ENCODE data around the gene PCNP.

DNA sequence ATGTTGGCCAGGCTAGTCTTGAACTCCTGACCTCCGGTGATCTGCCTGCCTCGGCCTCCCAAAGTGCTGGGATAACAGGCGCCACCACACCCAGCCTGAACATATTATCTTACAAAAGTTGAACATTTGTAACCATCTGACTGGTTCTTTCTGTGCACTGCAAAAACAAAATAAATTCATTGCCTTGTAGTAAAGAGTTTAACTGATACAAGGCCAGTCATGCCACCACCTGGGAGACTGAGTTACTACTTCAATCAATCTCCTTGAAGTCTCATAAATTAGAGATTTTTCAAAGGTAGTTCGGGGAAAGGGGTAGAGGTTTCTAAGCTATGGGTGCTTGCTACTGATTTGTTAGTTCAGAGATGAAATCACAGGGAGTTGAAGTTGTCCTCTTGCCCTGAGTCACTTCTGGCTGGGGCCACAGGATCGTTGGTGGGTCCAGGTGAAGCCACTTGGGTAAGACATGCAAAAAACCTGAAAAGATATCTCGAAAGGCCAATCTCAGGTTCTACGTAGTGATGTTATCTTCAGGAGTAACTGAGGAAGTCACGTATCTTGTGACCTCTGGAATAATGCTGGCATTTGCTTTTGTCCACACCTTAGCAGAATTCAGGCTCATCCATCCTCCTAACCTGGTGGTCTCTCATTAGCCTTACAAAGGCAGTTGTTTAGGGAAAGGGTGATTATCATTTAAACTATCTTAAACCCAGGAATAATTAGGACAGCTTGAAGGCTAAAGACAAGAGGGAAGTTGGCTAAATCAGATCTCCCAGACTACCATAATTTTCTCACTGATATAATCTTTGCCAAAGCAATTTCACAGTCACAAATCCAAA lies 69.2 kb downstream of the PCNP start:
- TF ChIP-seq BRCA1 (IDR thresholded peaks at IDR 0.05) (no peak), BRCA1 (CRISPR knock-in tag; IDR thresholded peaks at IDR 0.05) (no peak), ZNF764 (CRISPR knock-in tag; IDR thresholded peaks at IDR 0.05; ENCODE audit: low read depth) (no peak), LARP7 (IDR thresholded peaks at IDR 0.05) (no peak), RFX5 (IDR thresholded peaks at IDR 0.05; ENCODE audit: low read depth, low read length) (no peak), ZNF408 (CRISPR knock-in tag; IDR thresholded peaks at IDR 0.05; ENCODE audit: low read depth) (no peak)
- TF ChIP-seq, protein P1, sequence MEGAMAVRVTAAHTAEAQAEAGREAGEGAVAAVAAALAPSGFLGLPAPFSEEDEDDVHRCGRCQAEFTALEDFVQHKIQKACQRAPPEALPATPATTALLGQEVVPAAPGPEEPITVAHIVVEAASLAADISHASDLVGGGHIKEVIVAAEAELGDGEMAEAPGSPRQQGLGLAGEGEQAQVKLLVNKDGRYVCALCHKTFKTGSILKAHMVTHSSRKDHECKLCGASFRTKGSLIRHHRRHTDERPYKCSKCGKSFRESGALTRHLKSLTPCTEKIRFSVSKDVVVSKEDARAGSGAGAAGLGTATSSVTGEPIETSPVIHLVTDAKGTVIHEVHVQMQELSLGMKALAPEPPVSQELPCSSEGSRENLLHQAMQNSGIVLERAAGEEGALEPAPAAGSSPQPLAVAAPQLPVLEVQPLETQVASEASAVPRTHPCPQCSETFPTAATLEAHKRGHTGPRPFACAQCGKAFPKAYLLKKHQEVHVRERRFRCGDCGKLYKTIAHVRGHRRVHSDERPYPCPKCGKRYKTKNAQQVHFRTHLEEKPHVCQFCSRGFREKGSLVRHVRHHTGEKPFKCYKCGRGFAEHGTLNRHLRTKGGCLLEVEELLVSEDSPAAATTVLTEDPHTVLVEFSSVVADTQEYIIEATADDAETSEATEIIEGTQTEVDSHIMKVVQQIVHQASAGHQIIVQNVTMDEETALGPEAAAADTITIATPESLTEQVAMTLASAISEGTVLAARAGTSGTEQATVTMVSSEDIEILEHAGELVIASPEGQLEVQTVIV (CRISPR knock-in tag; IDR thresholded peaks at IDR 0.05; ENCODE audit: borderline replicate concordance): no peak
- TF ChIP-seq, protein P2, sequence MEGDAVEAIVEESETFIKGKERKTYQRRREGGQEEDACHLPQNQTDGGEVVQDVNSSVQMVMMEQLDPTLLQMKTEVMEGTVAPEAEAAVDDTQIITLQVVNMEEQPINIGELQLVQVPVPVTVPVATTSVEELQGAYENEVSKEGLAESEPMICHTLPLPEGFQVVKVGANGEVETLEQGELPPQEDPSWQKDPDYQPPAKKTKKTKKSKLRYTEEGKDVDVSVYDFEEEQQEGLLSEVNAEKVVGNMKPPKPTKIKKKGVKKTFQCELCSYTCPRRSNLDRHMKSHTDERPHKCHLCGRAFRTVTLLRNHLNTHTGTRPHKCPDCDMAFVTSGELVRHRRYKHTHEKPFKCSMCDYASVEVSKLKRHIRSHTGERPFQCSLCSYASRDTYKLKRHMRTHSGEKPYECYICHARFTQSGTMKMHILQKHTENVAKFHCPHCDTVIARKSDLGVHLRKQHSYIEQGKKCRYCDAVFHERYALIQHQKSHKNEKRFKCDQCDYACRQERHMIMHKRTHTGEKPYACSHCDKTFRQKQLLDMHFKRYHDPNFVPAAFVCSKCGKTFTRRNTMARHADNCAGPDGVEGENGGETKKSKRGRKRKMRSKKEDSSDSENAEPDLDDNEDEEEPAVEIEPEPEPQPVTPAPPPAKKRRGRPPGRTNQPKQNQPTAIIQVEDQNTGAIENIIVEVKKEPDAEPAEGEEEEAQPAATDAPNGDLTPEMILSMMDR (IDR thresholded peaks at IDR 0.05 in 2 of 3, conservative IDR thresholded peaks at IDR 0.05 in 1 of 3; ENCODE audit: insufficient read depth in 2 of 3, low read depth in 1 of 3, low read length in 3 of 3): no peak

Measured in K562 (cell line).